ENCODE data around the gene ACCSL.
A peak's percentile ranks its signal among the peaks of the same experiment; 100 is the strongest.

Gene ACCSL

GRCh38 chr11:44047931-44048431 lies at the start of gene ACCSL:
Gene ACCSL (plus strand): TSS chr11:44047981. CDS start chr11:44048037, 56 bp downstream.
- no peak for DNase-seq (ENCODE audit: low read depth, low spot score)

GRCh38 chr11:43998308-43998707 lies 49.5 kb upstream of the ACCSL start:
- no peak for DNase-seq (ENCODE audit: low read depth, low spot score)

- DNase-seq (ENCODE audit: low read depth, low spot score) = no peak
These were observed 47.0 kb upstream of the ACCSL start for GRCh38 chr11:44000731-44001130.

GRCh38 chr11:44002191-44003093 lies 45.3 kb upstream of the ACCSL start:
- no peak for DNase-seq (ENCODE audit: low read depth, low spot score)

- DNase-seq (ENCODE audit: low read depth, low spot score) = no peak
These were observed 43.9 kb upstream of the ACCSL start for GRCh38 chr11:44003736-44004451.

- no peak for DNase-seq (ENCODE audit: low read depth, low spot score)
These were observed 43.2 kb upstream of the ACCSL start for GRCh38 chr11:44004452-44005062.

- no peak for DNase-seq (ENCODE audit: low read depth, low spot score)
These were observed 42.6 kb upstream of the ACCSL start for GRCh38 chr11:44005063-44005701.

GRCh38 chr11:44005956-44006355 lies 41.8 kb upstream of the ACCSL start:
- no peak for DNase-seq (ENCODE audit: low read depth, low spot score)

GRCh38 chr11:44006917-44007361 lies 40.8 kb upstream of the ACCSL start:
- no peak for DNase-seq (ENCODE audit: low read depth, low spot score)

GRCh38 chr11:44007481-44008087 lies 40.2 kb upstream of the ACCSL start:
- DNase-seq (ENCODE audit: low read depth, low spot score) = no peak

- DNase-seq (ENCODE audit: low read depth, low spot score) = no peak
These were observed 39.7 kb upstream of the ACCSL start for GRCh38 chr11:44008088-44008501.

- no peak for DNase-seq (ENCODE audit: low read depth, low spot score)
These were observed 39.1 kb upstream of the ACCSL start for GRCh38 chr11:44008698-44009097.

- no peak for DNase-seq (ENCODE audit: low read depth, low spot score)
These were observed 37.0 kb upstream of the ACCSL start for GRCh38 chr11:44010789-44011251.

- DNase-seq (ENCODE audit: low read depth, low spot score) = no peak
These were observed 36.0 kb upstream of the ACCSL start for GRCh38 chr11:44011797-44012196.

GRCh38 chr11:44014968-44015623 lies 32.7 kb upstream of the ACCSL start:
- DNase-seq (ENCODE audit: low read depth, low spot score) = no peak

GRCh38 chr11:44015624-44016007 lies 32.2 kb upstream of the ACCSL start:
- DNase-seq (ENCODE audit: low read depth, low spot score) = no peak

GRCh38 chr11:44016131-44016530 lies 31.6 kb upstream of the ACCSL start:
- DNase-seq (ENCODE audit: low read depth, low spot score) = peak; percentile 43

GRCh38 chr11:44016546-44017442 lies 31.0 kb upstream of the ACCSL start:
- DNase-seq (ENCODE audit: low read depth, low spot score) = no peak

- DNase-seq (ENCODE audit: low read depth, low spot score) = no peak
These were observed 30.2 kb upstream of the ACCSL start for GRCh38 chr11:44017443-44018126.
